Measurements from ENCODE around the gene NAV3. TPM values are rescaled to one million over a fixed set of nuclear protein-coding genes. Genes with fewer than 3 reads are reported as not detected.

Gene NAV3
- polyA plus RNA-seq, 1 donor from 2014 or later: 36.9 TPM

- no peaks in the 10 kb centered on the region for H3K9me2 ChIP-seq (ENCODE audit: insufficient read depth, low read length)
- no peaks in the 10 kb centered on the region for H3K36me3 ChIP-seq (ENCODE audit: insufficient read depth, low read length)
- no peak overlapping the region for H3K4me3 ChIP-seq (ENCODE audit: low read length)
- no peak for TF ChIP-seq TAF1 (IDR thresholded peaks at IDR 0.05; ENCODE audit: low read depth)
- no peak for TF ChIP-seq EP300 (conservative IDR thresholded peaks at IDR 0.05; ENCODE audit: poor library complexity, severe bottlenecking)
- TF ChIP-seq SMC3 (conservative IDR thresholded peaks at IDR 0.05; ENCODE audit: poor library complexity): no peak
- no peak for TF ChIP-seq POLR2AphosphoS5 (IDR thresholded peaks at IDR 0.05)
- no peak for TF ChIP-seq EZH2 (IDR thresholded peaks at IDR 0.05; ENCODE audit: borderline replicate concordance, insufficient read depth, low read length, poor library complexity, severe bottlenecking)
- no peak for TF ChIP-seq RAD21 (conservative IDR thresholded peaks at IDR 0.05)
- TF ChIP-seq REST (IDR thresholded peaks at IDR 0.05; ENCODE audit: borderline replicate concordance): no peak
- no peak for TF ChIP-seq MXI1 (conservative IDR thresholded peaks at IDR 0.05; ENCODE audit: poor library complexity, severe bottlenecking)
- TF ChIP-seq CTCF (IDR thresholded peaks at IDR 0.05; ENCODE audit: poor library complexity, severe bottlenecking): no peak
- no peaks in the 10 kb centered on the region for H3K79me2 ChIP-seq (replicated peaks; ENCODE audit: insufficient read depth, low read length)
- no peak overlapping the region for H2AFZ ChIP-seq (ENCODE audit: low read depth, low read length)
- no peaks in the 10 kb centered on the region for H3K9me3 ChIP-seq (ENCODE audit: low read length)
- H3F3A ChIP-seq (ENCODE audit: insufficient read depth, low read length, poor library complexity, severe bottlenecking): no peaks in the 10 kb centered on the region
- H3K27me3 ChIP-seq (ENCODE audit: insufficient read depth, low read depth, low read length): no peaks in the 10 kb centered on the region
- H3K4me2 ChIP-seq (ENCODE audit: low read length): no peak overlapping the region
- no peaks in the 10 kb centered on the region for H4K20me1 ChIP-seq (ENCODE audit: insufficient read depth)
- H3K27ac ChIP-seq (ENCODE audit: low read length): no peak overlapping the region
- no peak overlapping the region for H3K9ac ChIP-seq (ENCODE audit: low read length)
Observed at GRCh38 chr12:78209846-78210505, 379.3 kb downstream of the NAV3 start.

DNA sequence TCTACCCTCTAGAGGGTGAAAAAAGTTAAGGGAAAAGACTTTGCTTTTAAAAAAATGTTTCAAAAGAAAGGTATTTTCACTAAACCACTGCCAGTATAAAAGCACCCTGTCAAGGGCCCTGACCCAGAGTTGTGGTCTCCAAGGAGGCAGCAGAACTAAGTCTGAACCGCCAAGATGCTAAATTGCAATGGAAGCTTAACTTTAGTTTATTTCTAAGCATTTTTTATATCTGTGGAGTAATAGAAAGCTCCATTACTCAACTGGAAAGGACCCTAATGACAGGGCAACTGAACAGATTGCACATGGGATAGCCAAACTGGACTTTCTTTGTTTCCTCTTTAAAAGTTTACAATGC is 379.8 kb downstream of the NAV3 start:
- Histone ChIP-seq H3K9me3 (ENCODE audit: low read length) (no peaks in the 10 kb centered on the region), H3K4me2 (ENCODE audit: low read length) (no peak overlapping the region), H3K9ac (ENCODE audit: low read length) (no peak overlapping the region), H3K27ac (ENCODE audit: low read length) (no peak overlapping the region), H4K20me1 (ENCODE audit: insufficient read depth) (no peaks in the 10 kb centered on the region), H3K36me3 (ENCODE audit: insufficient read depth, low read length) (no peaks in the 10 kb centered on the region), H3K9me2 (ENCODE audit: insufficient read depth, low read length) (no peaks in the 10 kb centered on the region), H2AFZ (ENCODE audit: low read depth, low read length) (no peak overlapping the region), H3K4me3 (ENCODE audit: low read length) (no peak overlapping the region), H3F3A (ENCODE audit: insufficient read depth, low read length, poor library complexity, severe bottlenecking) (no peaks in the 10 kb centered on the region), H3K79me2 (replicated peaks; ENCODE audit: insufficient read depth, low read length) (no peaks in the 10 kb centered on the region), H3K27me3 (ENCODE audit: insufficient read depth, low read depth, low read length) (no peaks in the 10 kb centered on the region)
- TF ChIP-seq SMC3 (conservative IDR thresholded peaks at IDR 0.05; ENCODE audit: poor library complexity): no peak
- no peak for TF ChIP-seq EP300 (conservative IDR thresholded peaks at IDR 0.05; ENCODE audit: poor library complexity, severe bottlenecking)
- TF ChIP-seq EZH2 (IDR thresholded peaks at IDR 0.05; ENCODE audit: borderline replicate concordance, insufficient read depth, low read length, poor library complexity, severe bottlenecking): no peak
- no peak for TF ChIP-seq REST (IDR thresholded peaks at IDR 0.05; ENCODE audit: borderline replicate concordance)
- no peak for TF ChIP-seq MXI1 (conservative IDR thresholded peaks at IDR 0.05; ENCODE audit: poor library complexity, severe bottlenecking)
- no peak for TF ChIP-seq RAD21 (conservative IDR thresholded peaks at IDR 0.05)
- no peak for TF ChIP-seq TAF1 (IDR thresholded peaks at IDR 0.05; ENCODE audit: low read depth)
- TF ChIP-seq POLR2AphosphoS5 (IDR thresholded peaks at IDR 0.05): no peak
- TF ChIP-seq CTCF (IDR thresholded peaks at IDR 0.05; ENCODE audit: poor library complexity, severe bottlenecking): no peak

All from neural cell (in vitro differentiated cells).